ENCODE results near the gene OR2T4.

OR2T4 gene

DNA sequence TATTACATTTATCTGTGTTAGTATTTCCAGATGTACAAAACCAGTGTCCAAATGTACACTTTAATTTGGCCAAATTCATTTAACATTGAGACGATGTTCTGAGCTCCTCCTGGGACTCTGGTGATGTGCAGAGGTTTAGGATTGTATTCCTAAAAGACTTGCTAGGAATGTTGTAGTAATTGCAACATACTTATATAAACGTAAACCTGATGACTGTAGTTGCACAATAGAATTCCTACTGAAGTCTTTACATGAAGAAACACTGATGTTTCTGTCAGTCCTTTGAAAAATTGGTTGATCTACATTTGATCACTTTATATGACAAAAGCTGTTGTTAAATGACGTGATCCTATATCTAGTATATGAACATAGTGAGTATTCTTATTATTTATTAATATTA is 18.0 kb upstream of the OR2T4 start:
- no peak overlapping the region for H3K27ac ChIP-seq (replicated peaks)
- TF ChIP-seq, protein P1, sequence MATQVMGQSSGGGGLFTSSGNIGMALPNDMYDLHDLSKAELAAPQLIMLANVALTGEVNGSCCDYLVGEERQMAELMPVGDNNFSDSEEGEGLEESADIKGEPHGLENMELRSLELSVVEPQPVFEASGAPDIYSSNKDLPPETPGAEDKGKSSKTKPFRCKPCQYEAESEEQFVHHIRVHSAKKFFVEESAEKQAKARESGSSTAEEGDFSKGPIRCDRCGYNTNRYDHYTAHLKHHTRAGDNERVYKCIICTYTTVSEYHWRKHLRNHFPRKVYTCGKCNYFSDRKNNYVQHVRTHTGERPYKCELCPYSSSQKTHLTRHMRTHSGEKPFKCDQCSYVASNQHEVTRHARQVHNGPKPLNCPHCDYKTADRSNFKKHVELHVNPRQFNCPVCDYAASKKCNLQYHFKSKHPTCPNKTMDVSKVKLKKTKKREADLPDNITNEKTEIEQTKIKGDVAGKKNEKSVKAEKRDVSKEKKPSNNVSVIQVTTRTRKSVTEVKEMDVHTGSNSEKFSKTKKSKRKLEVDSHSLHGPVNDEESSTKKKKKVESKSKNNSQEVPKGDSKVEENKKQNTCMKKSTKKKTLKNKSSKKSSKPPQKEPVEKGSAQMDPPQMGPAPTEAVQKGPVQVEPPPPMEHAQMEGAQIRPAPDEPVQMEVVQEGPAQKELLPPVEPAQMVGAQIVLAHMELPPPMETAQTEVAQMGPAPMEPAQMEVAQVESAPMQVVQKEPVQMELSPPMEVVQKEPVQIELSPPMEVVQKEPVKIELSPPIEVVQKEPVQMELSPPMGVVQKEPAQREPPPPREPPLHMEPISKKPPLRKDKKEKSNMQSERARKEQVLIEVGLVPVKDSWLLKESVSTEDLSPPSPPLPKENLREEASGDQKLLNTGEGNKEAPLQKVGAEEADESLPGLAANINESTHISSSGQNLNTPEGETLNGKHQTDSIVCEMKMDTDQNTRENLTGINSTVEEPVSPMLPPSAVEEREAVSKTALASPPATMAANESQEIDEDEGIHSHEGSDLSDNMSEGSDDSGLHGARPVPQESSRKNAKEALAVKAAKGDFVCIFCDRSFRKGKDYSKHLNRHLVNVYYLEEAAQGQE (IDR thresholded peaks at IDR 0.05; ENCODE audit: insufficient replicate concordance, low read depth), result no peak
- TF ChIP-seq POLR2AphosphoS5 (IDR thresholded peaks at IDR 0.05; ENCODE audit: low read depth), result no peak
- TF ChIP-seq GABPA (IDR thresholded peaks at IDR 0.05; ENCODE audit: low read depth), result no peak
- TF ChIP-seq, protein P2, sequence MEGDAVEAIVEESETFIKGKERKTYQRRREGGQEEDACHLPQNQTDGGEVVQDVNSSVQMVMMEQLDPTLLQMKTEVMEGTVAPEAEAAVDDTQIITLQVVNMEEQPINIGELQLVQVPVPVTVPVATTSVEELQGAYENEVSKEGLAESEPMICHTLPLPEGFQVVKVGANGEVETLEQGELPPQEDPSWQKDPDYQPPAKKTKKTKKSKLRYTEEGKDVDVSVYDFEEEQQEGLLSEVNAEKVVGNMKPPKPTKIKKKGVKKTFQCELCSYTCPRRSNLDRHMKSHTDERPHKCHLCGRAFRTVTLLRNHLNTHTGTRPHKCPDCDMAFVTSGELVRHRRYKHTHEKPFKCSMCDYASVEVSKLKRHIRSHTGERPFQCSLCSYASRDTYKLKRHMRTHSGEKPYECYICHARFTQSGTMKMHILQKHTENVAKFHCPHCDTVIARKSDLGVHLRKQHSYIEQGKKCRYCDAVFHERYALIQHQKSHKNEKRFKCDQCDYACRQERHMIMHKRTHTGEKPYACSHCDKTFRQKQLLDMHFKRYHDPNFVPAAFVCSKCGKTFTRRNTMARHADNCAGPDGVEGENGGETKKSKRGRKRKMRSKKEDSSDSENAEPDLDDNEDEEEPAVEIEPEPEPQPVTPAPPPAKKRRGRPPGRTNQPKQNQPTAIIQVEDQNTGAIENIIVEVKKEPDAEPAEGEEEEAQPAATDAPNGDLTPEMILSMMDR (IDR thresholded peaks at IDR 0.05; ENCODE audit: insufficient read depth, low read length), result no peak
- TF ChIP-seq SPI1 (IDR thresholded peaks at IDR 0.05; ENCODE audit: borderline replicate concordance, low read depth), result no peak
- H3K4me3 ChIP-seq (replicated peaks; ENCODE audit: insufficient read depth, low read length), result no peak overlapping the region
- DNase-seq (ENCODE audit: low read depth in 1 of 2, low spot score in 1 of 2), result no peak
- no peaks in the 10 kb centered on the region for H3K27me3 ChIP-seq (ENCODE audit: insufficient read depth, poor library complexity, severe bottlenecking)

DNA sequence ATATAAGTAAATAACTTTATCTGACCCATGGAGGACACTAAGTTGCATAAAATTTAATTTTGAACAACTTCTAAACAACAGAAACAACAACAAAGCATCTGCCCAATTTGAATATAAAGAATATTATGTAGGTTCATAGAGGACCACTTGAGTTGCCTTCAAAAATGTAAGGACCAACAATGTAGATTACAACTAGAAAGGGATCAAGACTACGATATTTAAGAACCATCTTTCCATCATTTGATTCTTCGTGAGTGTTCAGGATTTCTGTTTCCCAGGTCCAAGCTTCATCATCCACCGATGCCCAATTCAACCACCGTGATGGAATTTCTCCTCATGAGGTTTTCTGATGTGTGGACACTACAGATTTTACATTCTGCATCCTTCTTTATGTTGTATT is 13.0 kb upstream of the OR2T4 start, which contains the start of gene OR14C36:
Gene OR14C36, plus strand, starts transcription at position 301 of the 400 bp plus-strand sequence. Its CDS starts 0 bp downstream, at position 301.
- TF ChIP-seq POLR2AphosphoS5 (IDR thresholded peaks at IDR 0.05; ENCODE audit: low read depth) (no peak), SPI1 (IDR thresholded peaks at IDR 0.05; ENCODE audit: borderline replicate concordance, low read depth) (no peak), GABPA (IDR thresholded peaks at IDR 0.05; ENCODE audit: low read depth) (no peak)
- TF ChIP-seq, protein P1 (IDR thresholded peaks at IDR 0.05; ENCODE audit: insufficient replicate concordance, low read depth), result no peak
- TF ChIP-seq, protein P2 (IDR thresholded peaks at IDR 0.05; ENCODE audit: insufficient read depth, low read length), result no peak
- Histone ChIP-seq H3K27ac (replicated peaks) (no peak within 1 kb of the TSS), H3K27me3 (ENCODE audit: insufficient read depth, poor library complexity, severe bottlenecking) (no peaks in the 10 kb centered on the region), H3K4me3 (replicated peaks; ENCODE audit: insufficient read depth, low read length) (no peak within 1 kb of the TSS)
- DNase-seq (ENCODE audit: low read depth in 1 of 2, low spot score in 1 of 2), result no peak

DNA sequence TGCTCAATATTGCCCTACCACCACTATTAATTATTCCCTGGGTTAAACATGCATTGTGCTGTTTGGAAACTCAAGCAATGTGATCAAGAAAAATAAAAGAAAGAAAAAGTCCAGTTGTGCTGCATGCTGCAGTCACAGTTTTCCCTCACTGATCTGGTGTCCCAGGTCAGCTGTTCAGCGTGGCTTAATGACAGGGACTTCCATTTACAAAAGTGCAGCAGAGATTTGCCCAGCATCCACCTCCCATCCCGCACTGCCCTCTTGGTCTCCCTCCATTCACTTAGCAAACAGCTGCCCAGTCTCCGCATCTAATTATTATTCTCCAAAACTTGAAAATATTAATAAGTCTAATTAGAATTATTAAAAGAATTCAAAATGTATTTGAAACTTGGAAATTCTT is 2.0 kb upstream of the OR2T4 start:
- Histone ChIP-seq H3K27ac (replicated peaks) (no peak overlapping the region), H3K4me3 (replicated peaks; ENCODE audit: insufficient read depth, low read length) (no peak overlapping the region), H3K27me3 (ENCODE audit: insufficient read depth, poor library complexity, severe bottlenecking) (no peaks in the 10 kb centered on the region)
- no peak for TF ChIP-seq GABPA (IDR thresholded peaks at IDR 0.05; ENCODE audit: low read depth)
- TF ChIP-seq SPI1 (IDR thresholded peaks at IDR 0.05; ENCODE audit: borderline replicate concordance, low read depth), result no peak
- TF ChIP-seq, protein P1 (IDR thresholded peaks at IDR 0.05; ENCODE audit: insufficient replicate concordance, low read depth), result no peak
- TF ChIP-seq POLR2AphosphoS5 (IDR thresholded peaks at IDR 0.05; ENCODE audit: low read depth), result no peak
- TF ChIP-seq, protein P2 (IDR thresholded peaks at IDR 0.05; ENCODE audit: insufficient read depth, low read length), result no peak
- DNase-seq (ENCODE audit: low read depth in 1 of 2, low spot score in 1 of 2), result no peak

Data from HL-60 (cell line).